GM12801 (cell line): ENCODE data around the gene MICAL2.

Experiments
- CTCF ChIP-seq: IDR thresholded peaks from one replicate; pipeline ENCODE4 v1.5.1; 2011; ENCODE audit warnings: control low read depth; ENCODE audit not compliant: insufficient read length; ENCODE audit errors: extremely low read depth

The MICAL2 gene

GRCh38 chr11:12280838-12281565, 170.6 kb downstream of the MICAL2 start:
- no peak for TF ChIP-seq CTCF

- TF ChIP-seq CTCF = peak; percentile 25
Measured at GRCh38 chr11:12281571-12282478, 171.4 kb downstream of the MICAL2 start.

GRCh38 chr11:12282676-12283075, 172.3 kb downstream of the MICAL2 start:
- no peak for TF ChIP-seq CTCF

- no peak for TF ChIP-seq CTCF
Measured at GRCh38 chr11:12284316-12285050, 174.1 kb downstream of the MICAL2 start.

GRCh38 chr11:12285106-12285505, 174.7 kb downstream of the MICAL2 start:
- TF ChIP-seq CTCF = no peak

GRCh38 chr11:12285811-12286222, 175.4 kb downstream of the MICAL2 start:
- TF ChIP-seq CTCF = no peak

GRCh38 chr11:12286606-12287005, 176.2 kb downstream of the MICAL2 start:
- TF ChIP-seq CTCF = no peak
